Epithelial cell of proximal tubule (primary cell): ENCODE measurements around the gene PCYOX1L. TPM values are rescaled to one million over a fixed set of nuclear protein-coding genes. Genes with fewer than 3 reads are reported as not detected.

Source experiments
- DNase-seq: peaks from one replicate; pipeline ENCODE4 v3.0.0-alpha.2; 2011; ENCODE audit warnings: low read depth
- H3K4me3 ChIP-seq: 2 replicates; pipeline ENCODE4 v1.5.1; 2011; ENCODE audit warnings: low read depth, mild to moderate bottlenecking, low read length
- CTCF ChIP-seq: conservative IDR thresholded peaks from 2 replicates; pipeline ENCODE4 v1.5.1; 2012; ENCODE audit warnings: low read depth, mild to moderate bottlenecking, low read length
- total RNA-seq: library from RNA; depleted of rRNA; stranded (reverse); fragments of >200 nt; gene quantifications from 2 replicates; pipeline ENCODE4 v1.2.3, GENCODE V29; 2015

The PCYOX1L gene
- total RNA-seq, 1 donor from 2014 or later: 7.1 TPM

GRCh38 chr5:149376104-149376503, 18.3 kb downstream of the PCYOX1L start:
- TF ChIP-seq CTCF: no peak
- no peak for DNase-seq
- no peak overlapping the region for H3K4me3 ChIP-seq

- no peak for DNase-seq
- TF ChIP-seq CTCF: no peak
- no peak overlapping the region for H3K4me3 ChIP-seq
Measured at GRCh38 chr5:149376711-149377447, 19.0 kb downstream of the PCYOX1L start.

- no peak for TF ChIP-seq CTCF
- no peak for DNase-seq
- H3K4me3 ChIP-seq: no peak overlapping the region
Measured at GRCh38 chr5:149378241-149378820, 20.5 kb downstream of the PCYOX1L start.

- DNase-seq: no peak
- no peak for TF ChIP-seq CTCF
Measured at GRCh38 chr5:149379177-149379761, 21.4 kb downstream of the PCYOX1L start, which contains the start of gene IL17B. Gene IL17B (minus strand): TSS chr5:149379292. CDS start chr5:149379225, 67 bp downstream.

GRCh38 chr5:149379818-149380374, 22.1 kb downstream of the PCYOX1L start:
- H3K4me3 ChIP-seq: no peak overlapping the region
- DNase-seq: no peak
- no peak for TF ChIP-seq CTCF

More at GRCh38 chr5:149379177-149379761, 21.4 kb downstream of the PCYOX1L start, which contains the start of gene IL17B:
- H3K4me3 ChIP-seq: no peak within 1 kb of the TSS

- TF ChIP-seq CTCF: no peak
- DNase-seq: no peak
- H3K4me3 ChIP-seq: no peak overlapping the region
Measured at GRCh38 chr5:149380466-149381121, 22.7 kb downstream of the PCYOX1L start.
